SJCRH30 (cell line): ENCODE measurements around the gene PVALEF. TPM values are rescaled to one million over a fixed set of nuclear protein-coding genes. Genes with fewer than 3 reads are reported as not detected.

Source experiments
- DNase-seq, 2 experiments: peaks; one replicate each; pipeline ENCODE4 v3.0.0-alpha.2; 2015 to 2020
- H3K27ac ChIP-seq: fragments of 250-450 bp; sonication (Bioruptor Pico); 2 replicates; pipeline ENCODE4 v1.5.1; 2020; ENCODE audit warnings: mild to moderate bottlenecking, moderate library complexity
- H3K27me3 ChIP-seq: fragments of 250-450 bp; sonication (Bioruptor Pico); 2 replicates; pipeline ENCODE4 v1.5.1; 2020; ENCODE audit warnings: mild to moderate bottlenecking, moderate library complexity
- H3K36me3 ChIP-seq: fragments of 250-450 bp; sonication (Bioruptor Pico); 2 replicates; pipeline ENCODE4 v1.5.1; 2020; ENCODE audit warnings: mild to moderate bottlenecking, moderate library complexity
- H3K4me1 ChIP-seq: fragments of 250-450 bp; sonication (Bioruptor Pico); 2 replicates; pipeline ENCODE4 v1.5.1; 2020; ENCODE audit warnings: mild to moderate bottlenecking, moderate library complexity
- H3K4me3 ChIP-seq: fragments of 250-450 bp; sonication (Bioruptor Pico); 2 replicates; pipeline ENCODE4 v1.5.1; 2020; ENCODE audit warnings: mild to moderate bottlenecking, moderate library complexity
- H3K9me3 ChIP-seq: fragments of 250-450 bp; sonication (Bioruptor Pico); replicated peaks from 2 replicates; pipeline ENCODE4 v1.5.1; 2020; ENCODE audit warnings: mild to moderate bottlenecking, moderate library complexity
- total RNA-seq: library from RNA; depleted of rRNA; stranded (reverse); fragments of >200 nt; shearing (Covaris generic); gene quantifications from 2 replicates; pipeline ENCODE4 v1.2.3, GENCODE V29; 2014; rRNA removed

The PVALEF gene
- total RNA-seq: 0.43 and 0.61 TPM in 2 replicates

DNA sequence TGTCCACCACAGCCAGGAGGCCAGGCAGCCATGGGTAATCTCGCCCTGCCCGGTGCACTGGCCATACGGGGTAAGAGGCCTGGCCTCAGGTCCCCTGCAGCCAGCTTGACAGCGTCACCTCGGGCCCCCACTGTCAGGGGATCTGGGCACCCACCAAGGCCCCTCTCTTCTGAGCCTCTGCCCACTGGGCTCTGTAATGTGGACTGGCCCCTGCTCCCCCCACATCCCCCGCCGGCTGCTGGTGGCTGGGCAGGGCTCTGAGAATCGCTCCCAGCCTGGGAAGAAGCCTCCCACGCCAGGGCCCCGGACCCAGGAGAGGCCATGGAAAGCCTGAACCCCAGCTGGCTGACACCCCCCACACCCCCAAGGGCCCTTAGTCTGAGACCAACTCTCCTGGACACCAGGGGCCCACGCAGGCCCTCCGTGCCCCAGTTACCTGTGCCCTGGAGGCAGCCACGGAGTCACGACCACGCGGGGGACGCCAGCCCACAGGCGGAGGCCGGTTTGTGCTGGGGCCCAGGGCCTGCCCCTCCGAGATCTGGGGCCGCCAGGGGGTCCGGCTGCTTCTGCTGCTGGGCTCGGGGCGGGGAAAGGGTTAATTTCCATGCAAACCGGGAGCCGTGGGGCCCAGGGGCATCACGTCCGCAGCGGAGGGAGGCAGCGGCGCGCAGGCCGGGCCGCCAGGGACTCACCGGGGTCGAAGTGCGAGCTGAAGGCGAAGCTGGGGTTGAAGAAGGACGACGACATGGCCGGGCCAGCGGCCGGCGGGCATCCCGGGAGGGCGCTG lies at the start of gene PVALEF:
PVALEF (plus strand) TSS at position 262 of the 787 bp plus-strand sequence. CDS start 15,720 bp downstream, outside the sequence.
- Histone ChIP-seq H3K36me3 (no peaks in the 10 kb centered on the region), H3K4me1 (peaks cover 28% of the 10 kb centered on the region), H3K27ac (peak within 1 kb of the TSS; percentile 97), H3K4me3 (peak within 1 kb of the TSS; percentile 91), H3K27me3 (no peaks in the 10 kb centered on the region), H3K9me3 (no peaks in the 10 kb centered on the region)
- peak; percentile 81 to 83 for DNase-seq

DNA sequence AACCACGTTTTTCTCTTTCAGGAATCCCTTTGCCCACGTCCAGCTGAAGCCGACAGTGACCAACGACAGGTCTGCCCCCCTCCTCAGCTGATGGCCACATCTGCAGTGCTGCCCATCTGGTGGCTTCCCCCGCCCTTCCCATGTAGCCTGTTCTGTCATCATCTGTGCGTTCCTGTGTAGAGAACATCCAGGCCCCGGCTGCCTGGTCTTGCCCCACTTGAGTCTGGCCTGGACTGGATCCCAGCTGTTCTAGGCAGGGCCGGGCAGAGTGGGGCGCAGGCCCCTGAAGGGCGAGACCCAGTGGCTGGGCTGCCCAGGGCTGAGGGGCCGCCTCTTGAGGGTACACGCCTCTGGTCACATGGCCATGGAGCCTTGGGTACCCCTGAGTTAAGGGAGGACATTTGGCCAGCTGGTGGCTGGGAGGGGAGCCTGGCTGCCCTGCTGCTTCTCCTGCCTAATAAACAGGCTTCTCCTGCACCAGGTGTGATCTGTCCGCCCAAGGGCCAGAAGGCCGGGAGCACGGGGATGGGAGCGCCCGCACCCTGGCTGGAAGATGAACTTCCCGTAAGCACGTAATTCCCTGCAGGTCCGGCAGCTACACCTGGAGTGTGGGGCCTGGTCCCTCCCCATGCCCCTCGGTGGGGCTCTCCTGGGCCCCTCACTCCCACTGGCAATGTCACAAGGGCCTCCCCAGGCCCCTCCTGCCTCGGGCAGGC lies 49.4 kb upstream of the PVALEF start:
- no peak for DNase-seq
- H3K27me3 ChIP-seq: no peaks in the 10 kb centered on the region
- H3K4me3 ChIP-seq: no peak overlapping the region
- no peak overlapping the region for H3K27ac ChIP-seq
- H3K4me1 ChIP-seq: peaks cover 25% of the 10 kb centered on the region
- no peaks in the 10 kb centered on the region for H3K9me3 ChIP-seq
- H3K36me3 ChIP-seq: peaks cover 4% of the 10 kb centered on the region; the same call in 1 of the 2 replicates

DNA sequence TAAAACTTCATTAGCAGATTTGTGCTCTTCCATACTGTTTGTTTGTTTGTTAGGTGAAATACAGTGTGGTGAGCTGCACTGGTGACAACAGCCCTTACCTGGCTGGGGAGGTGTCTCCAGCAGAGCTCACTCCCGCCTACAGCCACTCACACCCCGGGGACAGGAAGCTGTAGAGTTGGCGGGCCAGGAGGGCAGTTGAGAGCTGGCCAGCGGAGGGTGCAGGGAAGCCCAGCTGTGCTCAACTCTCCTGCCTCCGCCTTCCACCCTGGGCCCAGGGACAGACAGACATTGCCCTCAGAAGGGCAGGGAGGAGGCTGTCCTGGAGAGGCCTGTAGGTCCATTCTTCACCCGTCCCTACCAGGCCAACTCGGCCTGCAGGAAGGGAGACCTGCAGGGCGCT lies 48.6 kb upstream of the PVALEF start:
- H3K27me3 ChIP-seq: no peaks in the 10 kb centered on the region
- H3K4me1 ChIP-seq: peaks cover 17% of the 10 kb centered on the region
- no peaks in the 10 kb centered on the region for H3K9me3 ChIP-seq
- peaks cover 5% of the 10 kb centered on the region; the same call in 1 of the 2 replicates for H3K36me3 ChIP-seq
- DNase-seq: no peak
- no peak overlapping the region for H3K27ac ChIP-seq
- no peak overlapping the region for H3K4me3 ChIP-seq

DNA sequence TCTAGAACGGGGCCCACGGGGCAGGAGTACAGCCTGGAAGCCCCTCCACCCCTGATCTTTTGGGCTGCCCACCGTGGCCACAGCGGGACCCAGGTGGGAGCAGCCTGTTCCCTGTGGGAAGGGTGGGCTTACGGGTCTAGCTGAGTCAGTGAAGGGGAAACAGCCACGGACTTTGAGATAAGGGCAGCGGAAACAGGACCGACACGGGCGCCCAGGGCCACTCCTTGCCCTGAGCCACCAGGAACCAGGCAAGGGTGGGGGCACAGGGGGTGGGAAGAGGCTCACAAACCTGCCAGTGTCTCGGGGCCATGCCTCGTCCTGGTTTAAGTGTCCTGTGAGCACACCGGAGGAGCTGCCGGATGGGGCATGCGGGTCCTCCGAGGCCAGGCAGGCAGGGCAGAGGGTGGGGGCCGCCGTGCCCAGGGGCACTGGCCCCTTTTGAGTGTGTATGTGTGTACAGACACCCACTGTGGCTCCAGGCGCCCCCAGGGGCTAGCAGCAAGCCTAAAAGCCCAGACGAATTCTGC lies 47.6 kb upstream of the PVALEF start:
- peaks cover 7% of the 10 kb centered on the region for H3K4me1 ChIP-seq
- H3K27ac ChIP-seq: no peak overlapping the region
- H3K27me3 ChIP-seq: no peaks in the 10 kb centered on the region
- H3K36me3 ChIP-seq: peaks cover 8% of the 10 kb centered on the region; the same call in 1 of the 2 replicates
- no peak for DNase-seq
- no peaks in the 10 kb centered on the region for H3K9me3 ChIP-seq
- H3K4me3 ChIP-seq: no peak overlapping the region

DNA sequence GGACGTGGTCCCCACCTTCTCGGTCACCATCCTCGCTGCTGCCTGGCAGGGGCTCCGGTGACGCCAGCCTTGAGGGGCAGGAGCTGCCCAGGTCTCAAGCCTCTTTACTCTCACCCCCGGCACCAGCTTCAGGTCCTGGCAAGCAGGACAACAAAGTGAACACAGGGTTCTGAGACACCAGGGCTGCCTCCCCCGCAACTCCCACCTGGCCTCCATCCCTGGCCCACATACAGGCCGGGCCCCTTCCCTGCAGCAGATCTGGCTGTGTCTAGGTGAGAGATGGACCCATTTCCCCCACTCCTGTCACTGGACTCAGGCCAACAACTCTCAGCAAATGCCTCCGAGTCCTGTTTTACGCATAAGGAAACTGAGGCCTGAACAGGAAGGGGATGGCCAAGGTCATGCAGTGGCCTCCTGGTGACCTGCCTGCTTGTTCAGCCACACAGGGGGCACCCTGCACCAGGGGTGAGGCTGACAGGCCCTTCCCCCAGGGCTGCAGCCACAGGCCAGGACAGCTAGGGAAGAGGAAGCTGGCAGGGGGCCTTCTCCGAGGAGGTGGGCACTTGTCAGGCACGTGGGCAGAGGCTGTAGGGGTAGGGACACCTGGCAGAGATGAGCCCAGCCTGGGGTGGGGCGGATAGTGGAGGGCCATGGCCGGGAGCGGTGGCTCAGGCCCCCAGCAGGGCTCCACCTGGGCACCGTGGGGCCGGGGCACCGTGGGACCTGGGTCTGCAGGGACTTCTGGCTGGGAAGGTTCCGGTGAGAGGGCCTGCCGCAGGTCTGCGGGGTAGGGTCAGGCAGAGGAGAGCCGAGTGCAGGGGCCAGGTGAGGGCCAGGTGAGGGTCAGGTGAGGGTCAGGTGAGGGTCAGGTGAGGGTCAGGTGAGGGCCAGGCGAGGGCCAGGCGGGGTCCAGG lies 46.7 kb upstream of the PVALEF start:
- no peak overlapping the region for H3K27ac ChIP-seq
- H3K27me3 ChIP-seq: no peaks in the 10 kb centered on the region
- no peak for DNase-seq
- H3K4me1 ChIP-seq: peaks cover 2% of the 10 kb centered on the region; the same call in 1 of the 2 replicates
- peaks cover 8% of the 10 kb centered on the region; the same call in 1 of the 2 replicates for H3K36me3 ChIP-seq
- H3K9me3 ChIP-seq: no peaks in the 10 kb centered on the region
- H3K4me3 ChIP-seq: no peak overlapping the region

DNA sequence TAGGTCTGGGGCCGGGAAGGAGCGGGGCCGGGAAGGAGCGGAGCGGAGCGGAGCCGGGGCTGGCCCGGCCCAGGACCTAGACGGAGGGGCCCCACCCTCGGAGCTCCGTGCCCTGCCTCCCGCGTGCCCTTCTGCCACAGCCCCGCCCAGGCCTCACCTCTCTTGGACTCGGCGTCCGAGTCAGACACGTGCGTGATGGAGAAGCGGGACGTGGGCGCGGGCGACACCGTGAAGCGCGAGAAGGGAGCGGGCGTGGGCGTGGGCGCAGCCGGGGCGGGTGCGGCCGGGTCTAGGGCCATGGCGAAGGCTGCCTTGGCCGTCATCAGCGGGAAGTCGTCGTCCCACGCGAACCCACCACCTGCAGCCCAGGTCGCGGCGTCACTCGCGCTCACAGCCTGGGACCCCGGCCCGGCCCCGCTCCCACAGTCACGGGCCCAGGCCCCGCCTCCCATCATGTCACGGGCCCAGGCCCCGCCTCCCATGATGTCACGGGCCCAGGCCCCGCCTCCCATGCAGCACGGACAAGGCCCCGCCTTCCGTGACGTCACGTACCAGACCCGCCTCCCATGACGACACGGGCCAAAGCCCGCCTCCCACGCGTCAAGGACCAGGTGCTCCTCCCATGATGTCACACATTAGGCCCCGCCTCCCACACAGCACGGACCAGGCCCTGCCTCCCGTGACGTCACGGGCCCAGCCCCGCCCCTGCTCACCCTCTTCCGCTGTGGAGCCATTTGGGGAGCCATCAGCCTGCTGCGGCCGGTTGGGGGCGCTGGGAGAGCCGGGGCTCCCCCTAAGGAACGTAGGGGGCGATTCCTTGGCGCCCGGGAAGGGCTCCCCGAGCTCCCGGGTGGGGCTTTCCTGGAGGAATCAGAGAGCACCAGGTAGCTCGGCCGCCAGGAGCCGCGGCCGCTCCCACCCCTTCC lies 45.8 kb upstream of the PVALEF start:
- peaks cover 2% of the 10 kb centered on the region; the same call in 1 of the 2 replicates for H3K4me1 ChIP-seq
- H3K36me3 ChIP-seq: peaks cover 8% of the 10 kb centered on the region; the same call in 1 of the 2 replicates
- H3K27ac ChIP-seq: no peak overlapping the region
- peak; percentile 72 to 84 for DNase-seq
- H3K9me3 ChIP-seq: no peaks in the 10 kb centered on the region
- no peak overlapping the region for H3K4me3 ChIP-seq
- H3K27me3 ChIP-seq: no peaks in the 10 kb centered on the region

DNA sequence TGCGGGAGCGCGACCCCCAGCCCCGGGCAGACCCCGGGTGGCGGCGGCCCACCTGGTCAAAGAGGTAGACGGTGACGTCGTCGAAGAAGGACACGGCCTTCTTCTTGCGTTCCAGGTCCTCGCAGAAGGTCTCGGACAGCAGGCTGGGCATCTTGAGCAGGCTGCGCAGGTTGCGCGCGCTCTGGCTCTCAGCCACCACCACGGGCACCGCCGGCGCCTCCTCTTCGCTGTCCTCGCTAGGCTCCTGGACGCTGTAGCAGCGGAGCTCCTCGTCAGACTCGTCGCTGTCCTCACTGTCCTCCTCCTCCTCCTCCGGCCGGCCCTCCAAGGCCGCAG lies 45.2 kb upstream of the PVALEF start:
- Histone ChIP-seq H3K4me3 (no peak overlapping the region), H3K27ac (no peak overlapping the region), H3K27me3 (no peaks in the 10 kb centered on the region), H3K4me1 (peaks cover 1% of the 10 kb centered on the region), H3K36me3 (peaks cover 8% of the 10 kb centered on the region; the same call in 1 of the 2 replicates), H3K9me3 (no peaks in the 10 kb centered on the region)
- no peak for DNase-seq

DNA sequence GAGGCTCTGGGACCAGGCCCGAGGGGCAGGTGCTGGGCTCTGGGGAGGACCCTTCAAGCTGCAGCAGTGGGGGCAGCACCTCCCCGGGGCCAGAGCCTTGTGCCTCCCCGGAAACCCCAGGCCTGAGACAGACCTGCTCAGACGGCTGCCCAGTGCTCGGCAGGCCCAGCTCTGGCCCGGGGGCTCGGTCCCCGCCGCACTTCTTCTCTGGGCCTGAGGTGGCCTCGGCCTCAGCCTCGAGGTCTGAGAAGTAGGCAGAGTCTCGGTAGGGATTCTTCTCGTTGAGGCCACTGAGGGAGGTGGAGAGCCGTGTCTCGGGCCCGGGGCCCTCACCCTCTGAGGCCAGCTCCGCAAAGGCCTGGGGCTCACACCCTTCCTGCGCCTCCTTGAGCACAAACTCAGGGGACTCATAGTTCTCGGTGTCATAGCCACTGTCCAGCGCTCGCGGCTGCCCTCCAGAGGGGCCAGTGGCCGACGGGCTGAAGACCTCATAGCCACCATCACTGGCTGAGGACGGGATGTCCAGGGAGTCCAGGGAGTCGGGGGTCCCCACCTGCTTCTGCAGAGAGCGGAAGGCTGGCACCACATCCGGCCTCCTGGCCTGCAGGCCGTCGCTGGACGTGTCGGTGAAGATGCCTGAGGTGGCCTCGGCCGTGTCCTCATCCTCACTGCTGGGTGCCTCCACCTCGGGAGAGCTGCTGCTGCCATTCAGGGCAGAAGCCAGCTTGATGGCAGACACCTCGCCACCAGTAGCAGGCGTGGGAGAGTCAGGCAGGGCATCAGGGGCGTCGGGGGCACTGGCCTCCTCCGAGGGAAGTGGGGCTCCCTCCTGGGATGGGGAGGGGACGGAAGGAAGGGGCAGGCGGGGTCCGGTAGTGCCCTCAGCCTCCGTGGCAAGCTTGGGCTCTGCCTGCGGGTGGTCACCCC lies 44.3 kb upstream of the PVALEF start:
- no peak for DNase-seq
- peaks cover 7% of the 10 kb centered on the region for H3K4me1 ChIP-seq
- no peak overlapping the region for H3K27ac ChIP-seq
- no peaks in the 10 kb centered on the region for H3K9me3 ChIP-seq
- H3K27me3 ChIP-seq: no peaks in the 10 kb centered on the region
- no peak overlapping the region for H3K4me3 ChIP-seq
- peaks cover 8% of the 10 kb centered on the region; the same call in 1 of the 2 replicates for H3K36me3 ChIP-seq

DNA sequence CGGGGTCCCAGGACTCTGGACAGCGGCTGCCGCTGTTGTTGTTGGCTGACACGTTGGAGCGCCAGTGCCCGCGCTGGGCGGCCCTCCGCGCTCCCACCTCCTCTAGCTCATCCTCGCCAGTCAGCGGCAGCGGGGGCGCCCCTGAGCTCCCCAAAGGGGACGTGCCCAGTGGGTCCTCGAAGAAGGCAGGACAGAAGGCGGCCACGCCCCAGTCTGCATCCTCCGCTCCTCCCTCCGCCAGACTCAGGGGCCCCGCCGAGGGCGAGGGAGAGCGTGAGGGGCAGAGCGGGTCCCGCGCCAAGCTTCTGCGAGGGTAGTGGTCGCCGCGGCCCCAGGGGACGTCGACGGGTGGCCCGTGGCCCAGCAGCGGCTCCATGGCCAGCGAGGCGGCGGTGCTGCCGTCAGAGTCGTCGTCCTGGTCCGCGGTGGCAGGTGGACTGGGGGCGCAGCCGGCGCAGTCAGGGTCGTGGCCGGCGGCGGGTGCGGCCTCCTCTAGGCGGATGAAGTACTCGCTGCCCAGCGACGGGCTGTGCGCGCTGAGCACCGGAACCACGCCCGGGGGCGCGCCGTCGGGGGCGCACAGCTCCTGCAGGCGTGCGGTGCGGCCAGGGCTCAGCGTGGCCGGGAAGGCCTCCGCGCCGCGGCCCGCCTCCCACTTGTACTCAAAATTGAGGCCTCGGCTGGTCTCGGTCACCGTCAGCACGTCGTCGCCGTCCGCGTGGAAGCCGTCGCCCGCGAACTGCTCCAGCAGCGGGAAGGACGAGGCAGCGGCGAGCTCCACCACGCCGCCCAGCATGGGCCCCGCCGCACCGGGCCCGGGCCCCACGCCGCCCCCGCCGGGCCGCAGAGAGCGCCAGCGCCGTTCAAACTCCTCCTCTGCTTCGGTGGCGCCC lies 43.2 kb upstream of the PVALEF start:
- Histone ChIP-seq H3K36me3 (peaks cover 8% of the 10 kb centered on the region; the same call in 1 of the 2 replicates), H3K4me3 (no peak overlapping the region), H3K4me1 (peaks cover 16% of the 10 kb centered on the region), H3K27ac (no peak overlapping the region), H3K27me3 (no peaks in the 10 kb centered on the region), H3K9me3 (no peaks in the 10 kb centered on the region)
- no peak for DNase-seq

DNA sequence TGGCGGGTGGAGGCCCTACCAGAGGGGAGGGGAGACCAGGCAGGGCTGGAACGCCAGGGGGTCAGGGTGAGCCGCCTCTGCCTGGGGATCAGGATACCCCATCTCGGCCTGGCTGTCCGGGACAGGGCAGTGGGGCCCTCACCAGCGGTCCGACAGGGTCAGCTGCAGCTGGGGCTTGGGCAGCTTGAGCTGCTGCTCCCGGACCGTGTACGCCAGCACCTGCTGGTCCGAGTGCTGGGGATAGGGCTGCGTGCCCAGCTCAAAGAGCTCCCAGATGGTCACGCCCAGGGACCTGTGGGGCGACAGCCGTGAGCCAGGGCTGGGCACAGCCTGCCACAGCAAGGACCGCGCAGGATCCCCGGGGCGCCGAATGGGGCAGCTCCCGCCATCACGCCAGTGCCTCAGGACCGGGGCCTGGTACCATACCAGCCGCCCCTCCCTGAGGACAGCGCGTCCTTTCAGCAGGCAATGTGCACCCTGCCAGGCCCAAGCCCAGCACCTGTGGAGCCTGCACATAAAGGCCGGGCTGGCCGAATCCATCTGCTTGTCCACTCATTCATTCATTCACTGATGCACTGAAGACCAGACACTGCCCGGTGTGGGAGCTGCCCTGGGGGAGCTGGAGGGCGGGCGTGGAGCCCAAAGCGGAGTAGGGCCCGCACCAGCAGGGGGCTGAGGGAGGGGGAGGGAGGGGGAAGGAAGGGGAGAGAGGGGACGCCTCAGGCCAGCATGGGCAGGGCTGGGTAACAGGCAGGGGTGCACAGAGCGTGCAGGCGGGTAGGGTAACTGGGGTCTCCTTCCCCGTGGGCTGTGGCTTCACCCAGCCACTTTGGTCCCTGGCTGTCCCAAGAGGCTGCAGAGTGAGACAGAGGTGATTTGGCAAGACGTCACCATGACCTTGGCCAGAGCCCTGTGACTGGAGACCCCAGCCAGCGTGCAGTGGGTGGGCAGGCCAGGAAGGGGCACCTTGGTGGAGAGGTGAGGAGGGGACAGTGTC lies 42.0 kb upstream of the PVALEF start:
- Histone ChIP-seq H3K36me3 (peaks cover 8% of the 10 kb centered on the region; the same call in 1 of the 2 replicates), H3K4me1 (peaks cover 16% of the 10 kb centered on the region), H3K4me3 (no peak overlapping the region), H3K27me3 (no peaks in the 10 kb centered on the region), H3K9me3 (no peaks in the 10 kb centered on the region), H3K27ac (no peak overlapping the region)
- no peak for DNase-seq

DNA sequence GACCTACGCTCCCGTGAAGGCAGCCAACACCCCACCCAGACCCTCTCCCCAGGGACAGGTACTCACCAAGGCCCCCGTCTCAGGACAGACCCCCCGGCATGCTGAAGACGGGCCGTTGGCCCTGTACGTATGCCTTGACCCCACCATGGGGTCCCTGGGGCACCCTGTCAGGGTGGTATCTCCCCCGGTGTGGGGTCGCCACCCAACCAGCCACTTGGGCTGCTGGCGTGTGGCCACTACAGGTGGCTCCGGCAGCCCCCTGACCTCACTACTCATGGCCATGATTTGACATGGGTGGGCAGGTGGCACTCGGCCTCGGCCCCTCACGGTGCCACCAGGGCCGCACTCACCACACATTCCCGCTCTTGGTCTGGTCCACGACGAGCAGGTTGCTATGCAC lies 40.9 kb upstream of the PVALEF start:
- peaks cover 16% of the 10 kb centered on the region for H3K4me1 ChIP-seq
- H3K9me3 ChIP-seq: no peaks in the 10 kb centered on the region
- H3K36me3 ChIP-seq: peaks cover 8% of the 10 kb centered on the region; the same call in 1 of the 2 replicates
- no peak overlapping the region for H3K4me3 ChIP-seq
- no peak for DNase-seq
- H3K27ac ChIP-seq: no peak overlapping the region
- no peaks in the 10 kb centered on the region for H3K27me3 ChIP-seq
